H9 (cell line): Measurements from ENCODE around the gene LIPE. TPM values are rescaled to one million over a fixed set of nuclear protein-coding genes. Genes with fewer than 3 reads are reported as not detected.

Experiments used
- DNase-seq: peaks from one replicate; pipeline ENCODE4 v3.0.0-alpha.2; 2017
- H2AFZ ChIP-seq: one replicate; pipeline ENCODE4 v1.6.1; 2013; ENCODE audit warnings: mild to moderate bottlenecking, low read length, control low read depth, moderate library complexity
- H2AK5ac ChIP-seq: 2 replicates; pipeline ENCODE4 v1.6.1; 2013; ENCODE audit warnings: low read length, control low read depth, mixed read lengths; ENCODE audit not compliant: insufficient read length
- H2BK120ac ChIP-seq: one replicate; pipeline ENCODE4 v1.6.1; 2013; ENCODE audit warnings: low read depth, mild to moderate bottlenecking, low read length, control low read depth, inconsistent platforms; ENCODE audit not compliant: poor library complexity, severe bottlenecking
- H2BK12ac ChIP-seq: 2 replicates; pipeline ENCODE4 v1.6.1; 2013; ENCODE audit warnings: low read length, control low read depth, mixed read lengths, low read depth; ENCODE audit not compliant: insufficient read length
- H2BK15ac ChIP-seq: 2 replicates; pipeline ENCODE4 v1.6.1; 2013; ENCODE audit warnings: low read depth, low read length, control low read depth
- H2BK20ac ChIP-seq: one replicate; pipeline ENCODE4 v1.6.1; 2013; ENCODE audit warnings: low read depth, mild to moderate bottlenecking, low read length, control low read depth, inconsistent platforms; ENCODE audit not compliant: poor library complexity, severe bottlenecking
- H2BK5ac ChIP-seq: 2 replicates; pipeline ENCODE4 v1.6.1; 2013; ENCODE audit warnings: low read length, control low read depth, mixed read lengths; ENCODE audit not compliant: insufficient read length
- H3K14ac ChIP-seq: 2 replicates; pipeline ENCODE4 v1.6.1; 2013; ENCODE audit warnings: low read length, control low read depth; ENCODE audit not compliant: insufficient read depth
- H3K18ac ChIP-seq: 2 replicates; pipeline ENCODE4 v1.6.1; 2013; ENCODE audit warnings: low read depth, mild to moderate bottlenecking, mixed read lengths, low read length, control low read depth; ENCODE audit not compliant: insufficient read length
- H3K23ac ChIP-seq: 2 replicates; pipeline ENCODE4 v1.6.1; 2013; ENCODE audit warnings: low read length, control low read depth, mixed read lengths, low read depth; ENCODE audit not compliant: insufficient read length
- H3K23me2 ChIP-seq: 2 replicates; pipeline ENCODE4 v1.6.1; 2013; ENCODE audit warnings: low read depth, mild to moderate bottlenecking, mixed read lengths, low read length, control low read depth; ENCODE audit not compliant: insufficient read length, poor library complexity, severe bottlenecking
- H3K27ac ChIP-seq: 2 replicates; pipeline ENCODE4 v1.5.1; 2013; ENCODE audit warnings: low read length, control low read depth, mixed read lengths, low read depth; ENCODE audit not compliant: insufficient read length
- H3K27me3 ChIP-seq: 2 replicates; pipeline ENCODE4 v1.6.1; 2013; ENCODE audit warnings: low read length, control low read depth, inconsistent platforms; ENCODE audit not compliant: insufficient read depth
- H3K4ac ChIP-seq: 2 replicates; pipeline ENCODE4 v1.6.1; 2013; ENCODE audit warnings: low read depth, mild to moderate bottlenecking, control low read depth, inconsistent platforms, low read length, moderate library complexity
- H3K4me1 ChIP-seq: 2 replicates; pipeline ENCODE4 v1.6.1; 2013; ENCODE audit warnings: low read length, control low read depth, inconsistent platforms; ENCODE audit not compliant: insufficient read depth
- H3K4me2 ChIP-seq: 2 replicates; pipeline ENCODE4 v1.6.1; 2013; ENCODE audit warnings: low read length, control low read depth, mixed read lengths; ENCODE audit not compliant: insufficient read length, insufficient read depth
- H3K56ac ChIP-seq: 2 replicates; pipeline ENCODE4 v1.6.1; 2013; ENCODE audit warnings: low read depth, mild to moderate bottlenecking, mixed read lengths, low read length, control low read depth; ENCODE audit not compliant: insufficient read length
- H3K79me1 ChIP-seq: 2 replicates; pipeline ENCODE4 v1.6.1; 2013; ENCODE audit warnings: low read depth, mild to moderate bottlenecking, moderate library complexity, low read length, control low read depth, inconsistent platforms; ENCODE audit not compliant: insufficient read depth, poor library complexity, severe bottlenecking
- H3K79me2 ChIP-seq: 2 replicates; pipeline ENCODE4 v1.6.1; 2013; ENCODE audit warnings: low read length, control low read depth, inconsistent platforms; ENCODE audit not compliant: insufficient read depth
- H3K9ac ChIP-seq: 2 replicates; pipeline ENCODE4 v1.6.1; 2013; ENCODE audit warnings: low read length, control low read depth, mixed read lengths; ENCODE audit not compliant: insufficient read length; ENCODE audit errors: extremely low read depth
- H3K9me3 ChIP-seq: one replicate; pipeline ENCODE4 v1.6.1; 2013; ENCODE audit warnings: low read depth, low read length, inconsistent platforms; ENCODE audit not compliant: control insufficient read depth
- H3T11ph ChIP-seq: one replicate; pipeline ENCODE4 v1.6.1; 2013; ENCODE audit warnings: mild to moderate bottlenecking, low read length, control low read depth, inconsistent platforms
- H4K20me1 ChIP-seq: one replicate; pipeline ENCODE4 v1.6.1; 2013; ENCODE audit not compliant: control insufficient read depth, insufficient read length, insufficient read depth
- H4K5ac ChIP-seq: 2 replicates; pipeline ENCODE4 v1.6.1; 2013; ENCODE audit warnings: low read depth, mild to moderate bottlenecking, mixed read lengths, low read length, control low read depth; ENCODE audit not compliant: insufficient read length
- H4K8ac ChIP-seq: replicated peaks from 2 replicates; pipeline ENCODE4 v1.6.1; 2013; ENCODE audit warnings: low read length, control low read depth, mixed read lengths, low read depth; ENCODE audit not compliant: insufficient read length
- H4K91ac ChIP-seq: 2 replicates; pipeline ENCODE4 v1.6.1; 2013; ENCODE audit warnings: low read depth, mild to moderate bottlenecking, moderate library complexity, mixed read lengths, low read length, control low read depth; ENCODE audit not compliant: insufficient read length
- H3K27ac Mint-ChIP-seq, 3 experiments: 2 replicates in 2 of 3; 3 replicates in 1 of 3; pipeline ENCODE4 v1.8.0; 2020 to 2021; ENCODE audit warnings: mixed read lengths in 3 of 3, mild to moderate bottlenecking in 1 of 3, moderate library complexity in 1 of 3
- H3K27me3 Mint-ChIP-seq: 2 replicates; pipeline ENCODE4 v1.8.0; 2021; ENCODE audit warnings: low read depth, mild to moderate bottlenecking, moderate library complexity, mixed read lengths
- H3K36me3 Mint-ChIP-seq, 3 experiments: 2 replicates in 2 of 3; 3 replicates in 1 of 3; pipeline ENCODE4 v1.8.0; 2020 to 2021; ENCODE audit warnings: low read depth in 3 of 3, mixed read lengths in 3 of 3; ENCODE audit not compliant: insufficient read depth in 1 of 3
- H3K4me1 Mint-ChIP-seq, 2 experiments: 2 replicates each; pipeline ENCODE4 v1.8.0; 2020; ENCODE audit warnings: mixed read lengths in 2 of 2
- H3K4me3 Mint-ChIP-seq, 2 experiments: 2 replicates in 1 of 2; 3 replicates in 1 of 2; pipeline ENCODE4 v1.8.0; 2020 to 2021; ENCODE audit warnings: mild to moderate bottlenecking in 2 of 2, mixed read lengths in 2 of 2, moderate library complexity in 1 of 2
- H3K9me3 Mint-ChIP-seq, 2 experiments: 2 replicates in 1 of 2; 3 replicates in 1 of 2; pipeline ENCODE4 v1.8.0; 2020; ENCODE audit warnings: mild to moderate bottlenecking in 2 of 2, mixed read lengths in 2 of 2, moderate library complexity in 1 of 2
- WGBS: extraction: QIAGEN DNeasy Blood & Tissue Kit; methylation state at CpG from one replicate; pipeline ENCODE4 v1.1.7; 2013; ENCODE audit warnings: missing lambda C conversion rate, low lambda C conversion rate, mixed read lengths; ENCODE audit not compliant: insufficient read length; ENCODE audit errors: extremely low coverage; 5-methylcytosine and 5-hydroxymethylcytosine counted together
- total RNA-seq: library from RNA; stranded (reverse); gene quantifications from 2 replicates; pipeline ENCODE4 v1.2.1, GENCODE V29; 2021
- TF ChIP-seq, protein P1 (sequence below): fragments of 200-600 bp; sonication (generic); conservative IDR thresholded peaks from 3 replicates; pipeline ENCODE4 v1.8.0; 2021; ENCODE audit warnings: antibody characterized with exemption, mild to moderate bottlenecking

LIPE gene
- total RNA-seq, 1 experiment from 2014 or later = 6.3 TPM

DNA sequence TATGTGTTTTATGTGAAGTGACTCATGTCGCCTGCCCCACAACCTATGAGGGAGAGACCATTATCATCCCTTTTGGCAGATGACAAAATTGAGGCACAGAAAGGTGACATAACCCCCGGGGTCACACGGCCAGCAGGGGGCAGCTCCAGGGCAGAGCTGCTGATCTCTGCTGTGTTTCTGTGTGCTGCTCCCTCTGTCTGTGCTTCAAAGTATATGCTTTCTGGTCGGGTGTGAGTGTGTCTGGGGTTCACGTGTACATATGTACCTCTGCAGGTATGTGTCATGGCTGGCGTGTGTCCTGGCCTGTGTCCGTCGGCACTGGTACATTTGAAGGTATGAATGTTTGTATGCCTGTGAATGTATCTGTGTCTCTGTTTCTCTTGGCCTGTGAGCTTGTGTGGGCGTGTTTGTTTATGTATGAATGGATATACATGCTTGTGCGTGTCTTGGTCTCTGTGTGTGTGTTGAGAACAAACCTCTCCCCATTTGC is 7.1 kb downstream of the LIPE start:
- H3K9me3 ChIP-seq = no peaks in the 10 kb centered on the region
- no peak overlapping the region for H3K4ac ChIP-seq
- no peak overlapping the region for H3K4me2 ChIP-seq
- no peak overlapping the region for H3K18ac ChIP-seq
- H2BK20ac ChIP-seq = no peak overlapping the region
- DNase-seq = peak; percentile 74
- TF ChIP-seq, protein P1, sequence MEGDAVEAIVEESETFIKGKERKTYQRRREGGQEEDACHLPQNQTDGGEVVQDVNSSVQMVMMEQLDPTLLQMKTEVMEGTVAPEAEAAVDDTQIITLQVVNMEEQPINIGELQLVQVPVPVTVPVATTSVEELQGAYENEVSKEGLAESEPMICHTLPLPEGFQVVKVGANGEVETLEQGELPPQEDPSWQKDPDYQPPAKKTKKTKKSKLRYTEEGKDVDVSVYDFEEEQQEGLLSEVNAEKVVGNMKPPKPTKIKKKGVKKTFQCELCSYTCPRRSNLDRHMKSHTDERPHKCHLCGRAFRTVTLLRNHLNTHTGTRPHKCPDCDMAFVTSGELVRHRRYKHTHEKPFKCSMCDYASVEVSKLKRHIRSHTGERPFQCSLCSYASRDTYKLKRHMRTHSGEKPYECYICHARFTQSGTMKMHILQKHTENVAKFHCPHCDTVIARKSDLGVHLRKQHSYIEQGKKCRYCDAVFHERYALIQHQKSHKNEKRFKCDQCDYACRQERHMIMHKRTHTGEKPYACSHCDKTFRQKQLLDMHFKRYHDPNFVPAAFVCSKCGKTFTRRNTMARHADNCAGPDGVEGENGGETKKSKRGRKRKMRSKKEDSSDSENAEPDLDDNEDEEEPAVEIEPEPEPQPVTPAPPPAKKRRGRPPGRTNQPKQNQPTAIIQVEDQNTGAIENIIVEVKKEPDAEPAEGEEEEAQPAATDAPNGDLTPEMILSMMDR = peak; percentile 81
- H3K27ac ChIP-seq = no peak overlapping the region
- H2AFZ ChIP-seq = no peak overlapping the region
- no peak overlapping the region for H2AK5ac ChIP-seq
- no peak overlapping the region for H4K91ac ChIP-seq
- no peak overlapping the region for H3K23ac ChIP-seq
- peaks cover 0 to 3% of the 10 kb centered on the region in 2 experiments; a peak in 3 of 5 replicates for H3K9me3 Mint-ChIP-seq
- H3K36me3 Mint-ChIP-seq = peaks cover 0 to 13% (median 3%) of the 10 kb centered on the region in 3 experiments; a peak in 5 of 7 replicates
- no peak overlapping the region for H3K56ac ChIP-seq
- H3K9ac ChIP-seq = no peak overlapping the region
- no peak overlapping the region for H2BK120ac ChIP-seq
- H3K27ac Mint-ChIP-seq = no peak overlapping the region
- no peak overlapping the region for H3T11ph ChIP-seq
- no peaks in the 10 kb centered on the region for H4K20me1 ChIP-seq
- H2BK12ac ChIP-seq = no peak overlapping the region
- no peak overlapping the region for H4K8ac ChIP-seq
- no peak overlapping the region for H3K4me3 Mint-ChIP-seq
- no peaks in the 10 kb centered on the region for H3K4me1 ChIP-seq
- no peak overlapping the region for H4K5ac ChIP-seq
- H3K27me3 Mint-ChIP-seq = peaks cover 95% of the 10 kb centered on the region
- H3K4me1 Mint-ChIP-seq = peaks cover 14 to 30% of the 10 kb centered on the region in 2 experiments
- H2BK5ac ChIP-seq = no peak overlapping the region
- WGBS = no CpG with 5 or more reads among the region's 10 CpGs
- no peak overlapping the region for H2BK15ac ChIP-seq
- peaks cover 14% of the 10 kb centered on the region; the same call in 1 of the 2 replicates for H3K27me3 ChIP-seq
- no peak overlapping the region for H3K14ac ChIP-seq
- H3K79me1 ChIP-seq = no peaks in the 10 kb centered on the region
- H3K79me2 ChIP-seq = no peaks in the 10 kb centered on the region
- H3K23me2 ChIP-seq = peaks cover 7% of the 10 kb centered on the region
